H1 (cell line): ENCODE measurements around the gene CELA1. TPM values are rescaled to one million over a fixed set of nuclear protein-coding genes. Genes with fewer than 3 reads are reported as not detected.

Experiments used
- CTCF ChIA-PET: fragments of 300-600 bp; sonication (Branson Sonifier 250); formaldehyde crosslinking; loops from one replicate; lab custom pipeline; 2021; ENCODE audit not compliant: partially characterized antibody; lab: Charles Lee
- POLR2A ChIA-PET: fragments of 300-600 bp; sonication (Branson Sonifier 250); formaldehyde crosslinking; loops from one replicate; lab custom pipeline; 2021; ENCODE audit warnings: inconsistent platforms; ENCODE audit not compliant: partially characterized antibody; lab: Charles Lee
- DNase-seq, 2 experiments: peaks; one replicate each; pipeline versions ENCODE4 v3.0.0 to v3.0.0-alpha.2; 2010 to 2022; ENCODE audit warnings: low spot score in 2 of 2, low read depth in 1 of 2, mixed read lengths in 1 of 2
- FAIRE-seq: peaks from 2 replicates; lab custom pipeline; 2011; peaks lifted over from hg19 to GRCh38; lab: Jason Lieb, UNC
- H2AFZ ChIP-seq: 2 replicates; pipeline ENCODE4 v1.8.1; 2012; ENCODE audit warnings: low read length, inconsistent platforms
- H2AK5ac ChIP-seq: 2 replicates; pipeline ENCODE4 v1.6.1; 2013; ENCODE audit warnings: low read depth, low read length
- H2BK120ac ChIP-seq: replicated peaks from 2 replicates; pipeline ENCODE3; 2013; ENCODE audit warnings: low read depth, low read length, inconsistent platforms
- H2BK12ac ChIP-seq: 2 replicates; pipeline ENCODE4 v1.6.1; 2013; ENCODE audit warnings: low read depth, low read length
- H2BK15ac ChIP-seq: 2 replicates; pipeline ENCODE4 v1.6.1; 2013; ENCODE audit warnings: low read length
- H2BK20ac ChIP-seq: 2 replicates; pipeline ENCODE4 v1.6.1; 2013; ENCODE audit warnings: low read length
- H2BK5ac ChIP-seq: 2 replicates; pipeline ENCODE4 v1.6.1; 2013; ENCODE audit warnings: low read depth, low read length
- H3K14ac ChIP-seq: 2 replicates; pipeline ENCODE4 v1.6.1; 2013; ENCODE audit warnings: inconsistent platforms; ENCODE audit not compliant: insufficient read length
- H3K18ac ChIP-seq: 2 replicates; pipeline ENCODE4 v1.6.1; 2013; ENCODE audit warnings: low read length; ENCODE audit errors: extremely low read depth
- H3K23ac ChIP-seq: 2 replicates; pipeline ENCODE4 v1.6.1; 2013; ENCODE audit warnings: inconsistent platforms; ENCODE audit not compliant: insufficient read length
- H3K23me2 ChIP-seq: 2 replicates; pipeline ENCODE4 v1.6.1; 2013; ENCODE audit warnings: low read depth, low read length
- H3K27ac ChIP-seq: 2 replicates; pipeline ENCODE4 v1.6.1; 2011; ENCODE audit warnings: low read depth, low read length, inconsistent platforms
- H3K27me3 ChIP-seq, 4 experiments: replicated peaks in 1 of 4; 1 replicate in 1 of 4; 2 replicates in 3 of 4; pipeline versions ENCODE4 v1.6.1 to v1.8.1; 2011 to 2013; ENCODE audit warnings: low read length in 3 of 4, mild to moderate bottlenecking in 3 of 4, inconsistent platforms in 2 of 4, mixed read lengths in 2 of 4, moderate library complexity in 1 of 4; ENCODE audit not compliant: control insufficient read depth in 3 of 4, insufficient read depth in 3 of 4; ENCODE audit errors: extremely low read depth in 1 of 4
- H3K36me3 ChIP-seq, 4 experiments: 2 replicates each; pipeline versions ENCODE4 v1.6.1 to v1.8.1; 2011 to 2013; ENCODE audit warnings: mild to moderate bottlenecking in 4 of 4, low read length in 3 of 4, moderate library complexity in 2 of 4, control low read depth in 1 of 4, inconsistent platforms in 1 of 4; ENCODE audit not compliant: insufficient read depth in 4 of 4, control insufficient read depth in 2 of 4
- H3K4ac ChIP-seq: replicated peaks from 2 replicates; pipeline ENCODE3; 2013; ENCODE audit warnings: low read length, low read depth, mixed read lengths, inconsistent platforms; ENCODE audit not compliant: insufficient read length
- H3K4me1 ChIP-seq, 4 experiments: replicated peaks in 1 of 4; 1 replicate in 1 of 4; 2 replicates in 3 of 4; pipeline versions ENCODE4 v1.6.1 to v1.8.1; 2011 to 2013; ENCODE audit warnings: low read length in 3 of 4, inconsistent platforms in 2 of 4, mixed read lengths in 1 of 4; ENCODE audit not compliant: insufficient read depth in 4 of 4, control insufficient read depth in 3 of 4
- H3K4me2 ChIP-seq, 2 experiments: 2 replicates each; pipeline versions ENCODE4 v1.6.1 to v1.8.1; 2011 to 2013; ENCODE audit warnings: low read depth in 2 of 2, low read length in 2 of 2, control low read depth in 1 of 2, inconsistent platforms in 1 of 2, mild to moderate bottlenecking in 1 of 2; ENCODE audit not compliant: insufficient read depth in 1 of 2
- H3K4me3 ChIP-seq, 4 experiments: fragments of 200-600, 300-600 bp in 1 of 4; sonication (generic), shearing (Covaris generic), sonication (Bioruptor Twin) in 1 of 4; 2 replicates each; pipeline versions ENCODE4 v1.5.1 to v1.8.1; 2011 to 2016; ENCODE audit warnings: low read length in 4 of 4, low read depth in 3 of 4, control low read depth in 2 of 4, inconsistent platforms in 2 of 4, mild to moderate bottlenecking in 2 of 4, mixed read lengths in 1 of 4, moderate library complexity in 1 of 4; ENCODE audit not compliant: insufficient read depth in 2 of 4; ENCODE audit errors: extremely low read depth in 1 of 4
- H3K56ac ChIP-seq: replicated peaks from 2 replicates; pipeline ENCODE3; 2013; ENCODE audit warnings: low read depth, mild to moderate bottlenecking, mixed read lengths, low read length, inconsistent platforms; ENCODE audit not compliant: insufficient read length
- H3K79me1 ChIP-seq: 2 replicates; pipeline ENCODE4 v1.6.1; 2013; ENCODE audit warnings: low read depth, low read length, control low read depth
- H3K79me2 ChIP-seq, 2 experiments: 2 replicates each; pipeline versions ENCODE4 v1.6.1 to v1.8.1; 2012 to 2013; ENCODE audit warnings: low read length in 2 of 2, mild to moderate bottlenecking in 2 of 2, inconsistent platforms in 1 of 2; ENCODE audit not compliant: insufficient read depth in 2 of 2, control insufficient read depth in 1 of 2
- H3K9ac ChIP-seq, 4 experiments: replicated peaks in 1 of 4; 1 replicate in 1 of 4; 2 replicates in 3 of 4; pipeline versions ENCODE4 v1.6.1 to v1.8.1; 2011 to 2013; ENCODE audit warnings: low read depth in 3 of 4, low read length in 3 of 4, control low read depth in 2 of 4, mild to moderate bottlenecking in 2 of 4, moderate library complexity in 2 of 4, inconsistent platforms in 1 of 4; ENCODE audit errors: extremely low read depth in 1 of 4
- H3K9me3 ChIP-seq, 2 experiments: 2 replicates each; pipeline versions ENCODE4 v1.6.1 to v1.8.1; 2012 to 2013; ENCODE audit warnings: mild to moderate bottlenecking in 2 of 2, moderate library complexity in 2 of 2, control low read depth in 1 of 2, inconsistent platforms in 1 of 2, low read depth in 1 of 2, low read length in 1 of 2, mixed read lengths in 1 of 2; ENCODE audit not compliant: insufficient read depth in 2 of 2
- H4K20me1 ChIP-seq, 2 experiments: replicated peaks in 1 of 2; 2 replicates each; pipeline versions ENCODE3 to v1.8.1; 2011 to 2013; ENCODE audit warnings: inconsistent platforms in 2 of 2, low read length in 2 of 2, mild to moderate bottlenecking in 1 of 2; ENCODE audit not compliant: insufficient read depth in 2 of 2, control insufficient read depth in 1 of 2
- H4K5ac ChIP-seq: 2 replicates; pipeline ENCODE4 v1.6.1; 2013; ENCODE audit warnings: low read length, low read depth, mixed read lengths, inconsistent platforms; ENCODE audit not compliant: insufficient read length
- H4K8ac ChIP-seq: 2 replicates; pipeline ENCODE4 v1.8.0; 2013; ENCODE audit warnings: mild to moderate bottlenecking, moderate library complexity, low read length, inconsistent platforms; ENCODE audit not compliant: insufficient read depth; ENCODE audit errors: extremely low read depth
- H4K91ac ChIP-seq: replicated peaks from 2 replicates; pipeline ENCODE3; 2013; ENCODE audit warnings: low read length, mixed read lengths, inconsistent platforms; ENCODE audit not compliant: insufficient read length
- RNF2 ChIP-seq: fragments of 200-900, 300-1000 bp; sonication (generic); IDR thresholded peaks from 2 replicates; pipeline ENCODE4 v1.7.1; 2016; ENCODE audit warnings: borderline replicate concordance, low read depth, mild to moderate bottlenecking, antibody characterized with exemption, low read length; ENCODE audit not compliant: poor library complexity, severe bottlenecking; ENCODE audit errors: missing control alignments
- ZNF274 ChIP-seq: IDR thresholded peaks from 2 replicates; pipeline ENCODE4 v1.7.0; 2012; ENCODE audit warnings: low read length, borderline replicate concordance; ENCODE audit errors: extremely low read depth
- WGBS, 2 experiments: shearing (Covaris generic) in 1 of 2; methylation state at CpG; one replicate each; pipeline versions ENCODE4 v1.1.6 to v1.1.7; 2013 to 2015; ENCODE audit warnings: low lambda C conversion rate in 2 of 2, mixed read lengths in 2 of 2, inconsistent platforms in 1 of 2, low coverage in 1 of 2, missing lambda C conversion rate in 1 of 2; ENCODE audit not compliant: insufficient replicate concordance in 2 of 2, insufficient coverage in 1 of 2, insufficient read length in 1 of 2; ENCODE audit errors: extremely low coverage in 1 of 2, missing lambda C conversion rate in 1 of 2; 5-methylcytosine and 5-hydroxymethylcytosine counted together
- polyA plus RNA-seq, 7 experiments: library from polyadenylated mRNA; depleted of rRNA in 3 of 7; stranded (reverse) in 5 of 7; unstranded in 2 of 7; fragments of >200 nt in 5 of 7; fragments of 200-250 nt in 2 of 7; gene quantifications; 1 replicate in 5 of 7; 2 replicates in 1 of 7; 4 replicates in 1 of 7; pipeline versions ENCODE4 v1.2.1 to v1.2.3, GENCODE V29; 2011 to 2013; ENCODE audit warnings: missing spikeins in 2 of 7, mixed read lengths in 2 of 7
- total RNA-seq: library from RNA; stranded (reverse); fragmentation: NEBNext Ultra II Directional; extraction: Animal tissue kit (Norgen Biotek cat#: 25700); gene quantifications from 2 replicates; pipeline ENCODE4 v1.2.1, GENCODE V29; 2021

The CELA1 gene
- total and polyA plus RNA-seq, 2 of the 8 experiments (the other 6 are each of a cell fraction or from before 2014, with no cell fraction given): 0.09 TPM; not detected in 1

GRCh38 chr12:51339750-51340149 lies 6.7 kb downstream of the CELA1 start:
- Histone ChIP-seq H2BK120ac (no peak overlapping the region), H4K8ac (no peak overlapping the region), H3K79me2 (no peaks in the 10 kb centered on the region), H3K27me3 (no peaks in the 10 kb centered on the region), H4K91ac (no peak overlapping the region), H3K9ac (no peak overlapping the region), H2AK5ac (no peak overlapping the region), H2BK20ac (no peak overlapping the region), H3K56ac (no peak overlapping the region), H4K5ac (no peak overlapping the region), H3K9me3 (no peaks in the 10 kb centered on the region), H3K23ac (no peak overlapping the region), H3K4ac (no peak overlapping the region), H4K20me1 (no peaks in the 10 kb centered on the region), H2BK15ac (0 out of 2 replicates have a peak overlapping the region, but pooled peaks have one; percentile 6), H3K4me3 (no peak overlapping the region), H3K36me3 (no peaks in the 10 kb centered on the region), H3K4me2 (no peak overlapping the region), H3K23me2 (no peaks in the 10 kb centered on the region), H3K79me1 (no peaks in the 10 kb centered on the region), H3K27ac (no peak overlapping the region), H3K18ac (no peak overlapping the region), H3K14ac (no peak overlapping the region), H2BK12ac (no peak overlapping the region), H2AFZ (peak overlapping the region; percentile 81; the same call in 1 of the 2 replicates), H3K4me1 (peaks cover 0 to 3% (median 1%) of the 10 kb centered on the region in 4 experiments; a peak in 3 of 7 replicates), H2BK5ac (no peak overlapping the region)
- WGBS, 2 experiments: 88 to 100% methylated on average over 1 to 6 of the region's 6 CpGs
- TF ChIP-seq ZNF274 (no peak), RNF2 (no peak)
- ChIA-PET POLR2A (interaction anchor here (0.8 to 1.2 kb wide), 2 partner anchors 13 to 256 kb away, joined by 3 read pairs; partner anchors contain the start of gene CSRNP2), CTCF (interaction anchor here (0.6 to 7.3 kb wide), 13 partner anchors 13 to 291 kb away, joined by 3 to 119 read pairs (median 24); partner anchors contain the start of genes BIN2 and SMAGP)
- FAIRE-seq (no peak), DNase-seq (no peak)
